GM10847 (cell line): ENCODE data around the gene PPP2R2D.

Source experiments
- POLR2A ChIP-seq: IDR thresholded peaks from 2 replicates; pipeline ENCODE4 v1.6.1; 2011; ENCODE audit not compliant: insufficient read length; ENCODE audit errors: extremely low read depth

Gene PPP2R2D

GRCh38 chr10:131891929-131892805 is 8.6 kb upstream of the PPP2R2D start:
- TF ChIP-seq POLR2A, result no peak

- no peak for TF ChIP-seq POLR2A
These were observed 7.8 kb upstream of the PPP2R2D start for GRCh38 chr10:131892806-131893675.

- TF ChIP-seq POLR2A, result no peak
These were observed 5.7 kb upstream of the PPP2R2D start for GRCh38 chr10:131895116-131895515.

- TF ChIP-seq POLR2A, result no peak
These were observed 4.4 kb upstream of the PPP2R2D start for GRCh38 chr10:131896403-131896802.

- TF ChIP-seq POLR2A, result no peak
These were observed 3.4 kb upstream of the PPP2R2D start for GRCh38 chr10:131897297-131897899.

GRCh38 chr10:131898061-131898460 is 2.7 kb upstream of the PPP2R2D start:
- no peak for TF ChIP-seq POLR2A

GRCh38 chr10:131898713-131899112 is 2.1 kb upstream of the PPP2R2D start:
- no peak for TF ChIP-seq POLR2A

- TF ChIP-seq POLR2A, result no peak
These were observed 1.6 kb upstream of the PPP2R2D start for GRCh38 chr10:131899116-131899690.

- TF ChIP-seq POLR2A, result no peak
These were observed 986 bp upstream of the PPP2R2D start for GRCh38 chr10:131899695-131900349.

- no peak for TF ChIP-seq POLR2A
These were observed 497 bp downstream of the PPP2R2D start for GRCh38 chr10:131901181-131901829.

GRCh38 chr10:131902211-131902610 is 1.4 kb downstream of the PPP2R2D start:
- no peak for TF ChIP-seq POLR2A

GRCh38 chr10:131902691-131903090 is 1.9 kb downstream of the PPP2R2D start:
- no peak for TF ChIP-seq POLR2A

- no peak for TF ChIP-seq POLR2A
These were observed 4.4 kb downstream of the PPP2R2D start for GRCh38 chr10:131905267-131905571.

GRCh38 chr10:131905603-131906268 is 4.9 kb downstream of the PPP2R2D start:
- no peak for TF ChIP-seq POLR2A
